A549 (cell line): ENCODE results near the gene NDUFB7. TPM values are rescaled to one million over a fixed set of nuclear protein-coding genes. Genes with fewer than 3 reads are reported as not detected.

Experiments used
- ATAC-seq, 2 experiments: fragments of 200-7000 bp in 1 of 2; fragments of >200 bp in 1 of 2; cut with Nextera tagmentation in 1 of 2; cut with Tn5 transposase in 1 of 2; 3 replicates each; pipeline versions ENCODE4 v1.8.0 to v1.9.1; 2018 to 2020; ENCODE audit warnings: mild to moderate bottlenecking in 1 of 2, moderate library complexity in 1 of 2
- CTCF ChIA-PET: fragments of 300-600 bp; sonication (Branson Sonifier 250); formaldehyde crosslinking; extraction: SDS; loops from one replicate; lab custom pipeline; 2021; ENCODE audit warnings: antibody characterized with exemption, inconsistent platforms; lab: Yijun Ruan, JAX
- POLR2A ChIA-PET: fragments of 350-600 bp; formaldehyde crosslinking; extraction: SDS; loops from one replicate; lab custom pipeline; 2021; ENCODE audit warnings: antibody characterized with exemption, inconsistent platforms; lab: Yijun Ruan, JAX
- DNase-seq, 2 experiments: peaks; one replicate each; pipeline versions ENCODE4 v3.0.0 to v3.0.0-alpha.2; 2011 to 2016; ENCODE audit warnings: low read depth in 1 of 2, low spot score in 1 of 2
- FAIRE-seq: peaks from 2 replicates; lab custom pipeline; 2011; peaks lifted over from hg19 to GRCh38; lab: Jason Lieb, UNC
- H3K27ac ChIP-seq, 2 experiments: fragments of >200 bp; sonication (Bioruptor Twin); formaldehyde crosslinking; 3 replicates each; pipeline ENCODE4 v1.5.1; 2016 to 2017
- H3K4me1 ChIP-seq: fragments of >200 bp; sonication (Bioruptor Twin); formaldehyde crosslinking; 3 replicates; pipeline ENCODE4 v1.6.1; 2016
- H3K4me2 ChIP-seq: fragments of >200 bp; sonication (Bioruptor Twin); formaldehyde crosslinking; 3 replicates; pipeline ENCODE4 v1.6.1; 2016
- H3K4me3 ChIP-seq: fragments of >200 bp; sonication (Bioruptor Twin); formaldehyde crosslinking; 3 replicates; pipeline ENCODE4 v1.5.1; 2016
- H3K9me3 ChIP-seq: fragments of >200 bp; sonication (Bioruptor Twin); formaldehyde crosslinking; 3 replicates; pipeline ENCODE4 v1.6.1; 2016
- BHLHE40 ChIP-seq: IDR thresholded peaks from 2 replicates; pipeline ENCODE4 v1.6.1; 2012; ENCODE audit warnings: low read depth, low read length, inconsistent platforms
- CBX8 ChIP-seq: fragments of 200-600 bp; sonication (generic); IDR thresholded peaks from 2 replicates; pipeline ENCODE4 v1.6.1; 2016
- CEBPB ChIP-seq, 2 experiments: fragments of >200 bp in 1 of 2; sonication (Bioruptor Twin) in 1 of 2; formaldehyde crosslinking in 1 of 2; IDR thresholded peaks; 2 replicates each; pipeline ENCODE4 v1.6.1; 2012 to 2016
- CHD4 ChIP-seq: fragments of 200-600 bp; sonication (generic); IDR thresholded peaks from 2 replicates; pipeline ENCODE4 v1.6.1; 2016; ENCODE audit warnings: antibody characterized with exemption, mild to moderate bottlenecking, borderline replicate concordance
- E2F6 ChIP-seq: IDR thresholded peaks from 2 replicates; pipeline ENCODE4 v1.6.1; 2012; ENCODE audit warnings: low read depth, borderline replicate concordance
- EP300 ChIP-seq, 2 experiments: fragments of >200 bp; sonication (Bioruptor Twin); formaldehyde crosslinking; IDR thresholded peaks; 2 replicates in 1 of 2; 3 replicates in 1 of 2; pipeline ENCODE4 v1.6.1; 2016 to 2017
- FOXS1 ChIP-seq: fragments of 250-450 bp; sonication (Bioruptor Pico); IDR thresholded peaks from 2 replicates; pipeline ENCODE4 v1.5.0; 2020; ENCODE audit warnings: mild to moderate bottlenecking, moderate library complexity
- GATA3 ChIP-seq: IDR thresholded peaks from 2 replicates; pipeline ENCODE4 v1.6.1; 2012; ENCODE audit warnings: borderline replicate concordance
- HOXB5 ChIP-seq: fragments of 250-450 bp; sonication (Bioruptor Pico); IDR thresholded peaks from 2 replicates; pipeline ENCODE4 v1.5.0; 2020; ENCODE audit warnings: mild to moderate bottlenecking, moderate library complexity
- MAFK ChIP-seq: fragments of 450-650 bp; IDR thresholded peaks from 2 replicates; pipeline ENCODE4 v1.6.1; 2014; ENCODE audit not compliant: partially characterized antibody
- PBX3 ChIP-seq: IDR thresholded peaks from 2 replicates; pipeline ENCODE4 v1.6.1; 2012
- PHF8 ChIP-seq: fragments of 200-600 bp; sonication (generic); IDR thresholded peaks from 2 replicates; pipeline ENCODE4 v1.6.1; 2016; ENCODE audit warnings: low read depth, mild to moderate bottlenecking, antibody characterized with exemption, moderate library complexity, borderline replicate concordance
- POLR2A ChIP-seq: IDR thresholded peaks from 2 replicates; pipeline ENCODE4 v1.6.1; 2012; ENCODE audit warnings: mild to moderate bottlenecking, low read length
- POLR2AphosphoS2 ChIP-seq: conservative IDR thresholded peaks from 2 replicates; pipeline ENCODE4 v1.6.1; 2012; ENCODE audit warnings: low read length, improper control_type of control experiment, inconsistent platforms
- RCOR1 ChIP-seq: fragments of 150-350 bp; IDR thresholded peaks from 2 replicates; pipeline ENCODE4 v1.6.1; 2014; ENCODE audit warnings: antibody characterized with exemption, low read length, low read depth
- RFX5 ChIP-seq: fragments of 450-650 bp; IDR thresholded peaks from 2 replicates; pipeline ENCODE4 v1.7.1; 2014; ENCODE audit warnings: antibody characterized with exemption, mild to moderate bottlenecking, moderate library complexity
- SREBF2 ChIP-seq: fragments of 450-650 bp; IDR thresholded peaks from 2 replicates; pipeline ENCODE4 v1.6.1; 2014; ENCODE audit warnings: mild to moderate bottlenecking, moderate library complexity
- TP53 ChIP-seq: fragments of 250-450 bp; sonication (Bioruptor Pico); IDR thresholded peaks from 2 replicates; pipeline ENCODE4 v1.5.0; 2021; ENCODE audit warnings: mild to moderate bottlenecking, moderate library complexity
- ZC3H11A ChIP-seq: fragments of 450-650 bp; IDR thresholded peaks from 2 replicates; pipeline ENCODE4 v1.6.1; 2014; ENCODE audit warnings: antibody characterized with exemption, mild to moderate bottlenecking
- ZFP36 ChIP-seq: fragments of 450-650 bp; IDR thresholded peaks from 2 replicates; pipeline ENCODE4 v1.6.1; 2014; ENCODE audit warnings: borderline replicate concordance; ENCODE audit not compliant: partially characterized antibody
- WGBS: methylation state at CpG from one replicate; pipeline ENCODE4 v1.1.6; 2017; ENCODE audit errors: missing lambda C conversion rate; 5-methylcytosine and 5-hydroxymethylcytosine counted together
- polyA plus RNA-seq, 4 experiments: library from polyadenylated mRNA; depleted of rRNA in 3 of 4; stranded (reverse); fragments of >200 nt; fragmentation: RNase III in 1 of 4; extraction: RNeasy Plus Mini Kit Qiagen cat#74134 plus additional on column Dnase treatment in 1 of 4; gene quantifications; 2 replicates in 3 of 4; 3 replicates in 1 of 4; pipeline ENCODE4 v1.2.3, GENCODE V29; 2011 to 2017
- TF ChIP-seq, protein P1 (sequence below): fragments of 250-450 bp; sonication (Bioruptor Pico); IDR thresholded peaks from 2 replicates; pipeline ENCODE4 v1.5.0; 2020; ENCODE audit warnings: low read depth, mild to moderate bottlenecking, moderate library complexity
- TF ChIP-seq, protein P2 (sequence below): IDR thresholded peaks from 2 replicates; pipeline ENCODE4 v1.6.1; 2012
- TF ChIP-seq, protein P3 (sequence below): fragments of >200 bp; sonication (Bioruptor Twin); formaldehyde crosslinking; IDR thresholded peaks from 3 replicates; pipeline ENCODE4 v1.6.1; 2016
- TF ChIP-seq, protein P4 (sequence below): fragments of >200 bp; sonication (Bioruptor Twin); formaldehyde crosslinking; IDR thresholded peaks from 2 replicates; pipeline ENCODE4 v1.6.1; 2016

Gene NDUFB7
- polyA plus RNA-seq, 2 of the 4 experiments (the other 2 are of a cell fraction): 82.3 to 158 TPM

- FAIRE-seq: no peak
- Histone ChIP-seq H3K4me2 (peak overlapping the region; percentile 75), H3K4me3 (0 out of 3 replicates have a peak overlapping the region, but pooled peaks have one; percentile 31), H3K9me3 (no peaks in the 10 kb centered on the region), H3K4me1 (peaks cover 54% of the 10 kb centered on the region), H3K27ac (peak overlapping the region; percentile 92)
- no peak for ATAC-seq
- ChIA-PET POLR2A (interaction anchor here (3.2 kb wide), 1 partner anchor 12 kb away, joined by 112 read pairs; no protein-coding TSS in a partner anchor), CTCF (interaction anchor here (1.0 kb wide), 1 partner anchor 15 kb away, joined by 10 read pairs; no protein-coding TSS in a partner anchor)
- 91% methylated on average over 22 of the region's 22 CpGs for WGBS
- no peak for TF ChIP-seq CEBPB (IDR thresholded peaks at IDR 0.05)
- no peak for TF ChIP-seq PHF8
- no peak for TF ChIP-seq CBX8
- TF ChIP-seq RCOR1: no peak
- TF ChIP-seq BHLHE40: no peak
- TF ChIP-seq, protein P1, sequence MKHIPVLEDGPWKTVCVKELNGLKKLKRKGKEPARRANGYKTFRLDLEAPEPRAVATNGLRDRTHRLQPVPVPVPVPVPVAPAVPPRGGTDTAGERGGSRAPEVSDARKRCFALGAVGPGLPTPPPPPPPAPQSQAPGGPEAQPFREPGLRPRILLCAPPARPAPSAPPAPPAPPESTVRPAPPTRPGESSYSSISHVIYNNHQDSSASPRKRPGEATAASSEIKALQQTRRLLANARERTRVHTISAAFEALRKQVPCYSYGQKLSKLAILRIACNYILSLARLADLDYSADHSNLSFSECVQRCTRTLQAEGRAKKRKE (CRISPR knock-in tag): no peak
- no peak for TF ChIP-seq ZC3H11A
- no peak for TF ChIP-seq ZFP36
- TF ChIP-seq, protein P2, sequence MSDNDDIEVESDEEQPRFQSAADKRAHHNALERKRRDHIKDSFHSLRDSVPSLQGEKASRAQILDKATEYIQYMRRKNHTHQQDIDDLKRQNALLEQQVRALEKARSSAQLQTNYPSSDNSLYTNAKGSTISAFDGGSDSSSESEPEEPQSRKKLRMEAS: no peak
- TF ChIP-seq PBX3: no peak
- no peak for TF ChIP-seq CHD4
- TF ChIP-seq, protein P3, sequence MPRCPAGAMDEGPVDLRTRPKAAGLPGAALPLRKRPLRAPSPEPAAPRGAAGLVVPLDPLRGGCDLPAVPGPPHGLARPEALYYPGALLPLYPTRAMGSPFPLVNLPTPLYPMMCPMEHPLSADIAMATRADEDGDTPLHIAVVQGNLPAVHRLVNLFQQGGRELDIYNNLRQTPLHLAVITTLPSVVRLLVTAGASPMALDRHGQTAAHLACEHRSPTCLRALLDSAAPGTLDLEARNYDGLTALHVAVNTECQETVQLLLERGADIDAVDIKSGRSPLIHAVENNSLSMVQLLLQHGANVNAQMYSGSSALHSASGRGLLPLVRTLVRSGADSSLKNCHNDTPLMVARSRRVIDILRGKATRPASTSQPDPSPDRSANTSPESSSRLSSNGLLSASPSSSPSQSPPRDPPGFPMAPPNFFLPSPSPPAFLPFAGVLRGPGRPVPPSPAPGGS: no peak
- TF ChIP-seq, protein P4, sequence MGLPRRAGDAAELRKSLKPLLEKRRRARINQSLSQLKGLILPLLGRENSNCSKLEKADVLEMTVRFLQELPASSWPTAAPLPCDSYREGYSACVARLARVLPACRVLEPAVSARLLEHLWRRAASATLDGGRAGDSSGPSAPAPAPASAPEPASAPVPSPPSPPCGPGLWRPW: no peak
- no peak for TF ChIP-seq MAFK
- TF ChIP-seq RFX5: no peak
- DNase-seq: no peak
Measured at GRCh38 chr19:14519245-14519859, 52.5 kb downstream of the NDUFB7 start.

DNA sequence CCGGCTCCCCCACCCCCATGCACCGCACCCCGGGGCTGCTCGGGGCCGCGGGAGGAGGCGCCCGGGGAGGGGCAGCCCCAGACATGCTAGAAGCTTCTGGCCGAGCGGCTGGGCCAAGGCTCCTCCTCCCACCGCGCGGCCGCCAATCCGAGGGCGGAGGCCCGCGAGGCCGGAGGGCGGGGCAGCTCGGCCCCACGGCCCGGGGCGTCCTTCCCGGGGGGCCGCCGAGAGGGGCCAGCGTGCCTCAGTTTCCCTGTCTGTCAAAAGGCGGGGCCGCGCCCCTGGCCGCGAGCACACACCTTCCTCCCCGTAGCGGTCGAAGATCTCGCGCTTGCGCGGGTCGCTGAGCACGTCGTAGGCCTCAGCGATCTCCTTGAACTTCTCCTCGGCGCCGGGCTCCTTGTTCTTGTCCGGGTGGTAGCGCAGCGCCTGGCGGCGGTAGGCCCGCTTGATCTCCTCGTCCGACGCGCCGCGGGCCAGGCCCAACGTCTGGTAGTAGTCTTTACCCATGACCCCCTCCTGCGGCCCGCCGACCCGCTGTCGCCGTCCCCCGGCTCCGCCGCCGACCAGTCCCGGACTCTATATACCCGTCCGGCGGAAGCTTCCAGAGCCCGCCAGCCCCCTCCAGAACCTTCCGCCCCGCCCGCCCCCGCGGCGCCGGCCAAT is 53.9 kb downstream of the NDUFB7 start, which contains the start of gene DNAJB1:
Gene DNAJB1 (minus strand): TSS at position 558 of the 666 bp plus-strand sequence. CDS start 48 bp downstream, at position 510.
- Histone ChIP-seq H3K27ac (peak within 1 kb of the TSS; percentile 99 to 100), H3K4me2 (peak within 1 kb of the TSS; percentile 93), H3K4me1 (peaks cover 66% of the 10 kb centered on the region), H3K9me3 (no peaks in the 10 kb centered on the region), H3K4me3 (peak within 1 kb of the TSS; percentile 100)
- peak; percentile 64 to 75 for DNase-seq
- CTCF ChIA-PET: interaction anchor here (0.7 to 3.5 kb wide), 4 partner anchors 11 to 38 kb away, joined by 3 to 17 read pairs (median 3); no protein-coding TSS in a partner anchor
- ATAC-seq: peak; percentile 77 to 79
- no peak for FAIRE-seq
- POLR2A ChIA-PET: interaction anchor here (0.6 to 3.2 kb wide), 9 partner anchors 9 to 381 kb away, joined by 3 to 112 read pairs (median 7); partner anchors contain the start of gene GIPC1
- WGBS: 6% methylated on average over 19 of the region's 82 CpGs
- peak; percentile 81; the same call in 1 of the 2 replicates for TF ChIP-seq TP53
- 0 out of 2 replicates have a peak, but pooled peaks have one; percentile 13 for TF ChIP-seq GATA3
- TF ChIP-seq FOXS1: no peak
- TF ChIP-seq BHLHE40: no peak
- no peak for TF ChIP-seq RFX5
- TF ChIP-seq, protein P3: peak; percentile 88; the same call in 2 of the 3 replicates
- TF ChIP-seq, protein P2: peak; percentile 38; the same call in 1 of the 2 replicates
- no peak for TF ChIP-seq SREBF2
- TF ChIP-seq CEBPB (IDR thresholded peaks at IDR 0.05): no peak
- peak; percentile 100 for TF ChIP-seq PHF8
- TF ChIP-seq POLR2A: peak; percentile 99
- TF ChIP-seq EP300 (IDR thresholded peaks at IDR 0.05): no peak
- no peak for TF ChIP-seq POLR2AphosphoS2
- peak; percentile 74; the same call in 1 of the 2 replicates for TF ChIP-seq PBX3
- TF ChIP-seq E2F6: 0 out of 2 replicates have a peak, but pooled peaks have one; percentile 29
- TF ChIP-seq HOXB5 (CRISPR knock-in tag): peak; percentile 49; the same call in 1 of the 2 replicates
